Testis (tissue), 2 donors: ENCODE results near the gene GRAP.
"Not testable (repeated sequence)": the region's sequence is repeated elsewhere in the genome, so short reads cannot be mapped to it uniquely, and the experiment has no call there.

Experiments
- POLR2A ChIP-seq: fragments of 450-650 bp; IDR thresholded peaks from one replicate; pipeline ENCODE4 v1.6.1; 2017; ENCODE audit warnings: antibody characterized with exemption, mild to moderate bottlenecking, moderate library complexity
- TF ChIP-seq, protein P1 (sequence below), 3 experiments: fragments of 450-650 bp in 2 of 3; fragments of 200-600 bp in 1 of 3; sonication (generic) in 1 of 3; IDR thresholded peaks; one replicate each; pipeline ENCODE4 v1.5.1; 2016 to 2019; ENCODE audit warnings: antibody characterized with exemption in 3 of 3, mild to moderate bottlenecking in 2 of 3, moderate library complexity in 1 of 3

DNA sequence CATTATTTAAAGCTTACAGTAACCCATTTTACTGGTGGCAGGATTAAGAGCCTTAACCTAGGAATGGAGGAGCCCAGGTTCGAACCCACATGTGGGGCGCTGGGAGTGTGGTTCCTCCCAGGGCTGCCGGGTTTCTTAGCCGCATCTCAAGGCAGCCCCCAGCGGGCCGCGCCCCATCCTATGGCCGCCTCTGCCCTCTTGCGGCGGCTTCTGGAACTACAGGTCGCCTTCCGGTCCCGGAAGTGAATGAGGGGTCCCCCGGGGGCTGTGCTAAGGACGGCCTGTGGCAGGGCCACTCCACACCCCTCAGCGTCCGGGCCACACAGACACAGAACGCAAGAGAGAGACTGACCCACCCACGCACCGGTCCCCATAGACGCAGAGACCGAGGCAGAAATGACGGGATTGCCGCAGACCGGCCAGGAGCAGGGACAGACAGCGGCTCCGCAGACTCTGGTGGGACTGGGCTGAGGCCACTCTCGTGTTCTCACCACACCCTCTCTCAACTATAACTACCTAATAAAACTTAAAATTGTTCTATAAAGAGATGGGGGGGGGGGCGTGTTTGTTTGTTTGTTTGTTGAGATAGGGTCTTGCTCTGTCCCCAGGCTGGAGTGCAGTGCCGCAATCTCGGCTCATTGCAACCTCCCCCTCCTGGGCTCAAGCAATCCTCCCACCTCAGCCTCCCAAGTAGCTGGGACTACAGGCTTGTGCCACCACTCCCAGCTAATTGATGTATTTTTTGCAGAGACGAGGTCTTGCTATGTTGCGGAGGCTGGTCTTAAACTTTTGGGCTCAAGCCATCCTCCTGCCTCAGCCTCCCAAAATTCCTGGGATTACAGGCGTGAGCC lies 23.8 kb upstream of the GRAP start:
- TF ChIP-seq POLR2A: not testable (repeated sequence)
- TF ChIP-seq, protein P1, sequence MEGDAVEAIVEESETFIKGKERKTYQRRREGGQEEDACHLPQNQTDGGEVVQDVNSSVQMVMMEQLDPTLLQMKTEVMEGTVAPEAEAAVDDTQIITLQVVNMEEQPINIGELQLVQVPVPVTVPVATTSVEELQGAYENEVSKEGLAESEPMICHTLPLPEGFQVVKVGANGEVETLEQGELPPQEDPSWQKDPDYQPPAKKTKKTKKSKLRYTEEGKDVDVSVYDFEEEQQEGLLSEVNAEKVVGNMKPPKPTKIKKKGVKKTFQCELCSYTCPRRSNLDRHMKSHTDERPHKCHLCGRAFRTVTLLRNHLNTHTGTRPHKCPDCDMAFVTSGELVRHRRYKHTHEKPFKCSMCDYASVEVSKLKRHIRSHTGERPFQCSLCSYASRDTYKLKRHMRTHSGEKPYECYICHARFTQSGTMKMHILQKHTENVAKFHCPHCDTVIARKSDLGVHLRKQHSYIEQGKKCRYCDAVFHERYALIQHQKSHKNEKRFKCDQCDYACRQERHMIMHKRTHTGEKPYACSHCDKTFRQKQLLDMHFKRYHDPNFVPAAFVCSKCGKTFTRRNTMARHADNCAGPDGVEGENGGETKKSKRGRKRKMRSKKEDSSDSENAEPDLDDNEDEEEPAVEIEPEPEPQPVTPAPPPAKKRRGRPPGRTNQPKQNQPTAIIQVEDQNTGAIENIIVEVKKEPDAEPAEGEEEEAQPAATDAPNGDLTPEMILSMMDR (IDR thresholded peaks at IDR 0.05): not testable (repeated sequence)
